ENCODE data around the gene MXD4.

MXD4 gene

DNA sequence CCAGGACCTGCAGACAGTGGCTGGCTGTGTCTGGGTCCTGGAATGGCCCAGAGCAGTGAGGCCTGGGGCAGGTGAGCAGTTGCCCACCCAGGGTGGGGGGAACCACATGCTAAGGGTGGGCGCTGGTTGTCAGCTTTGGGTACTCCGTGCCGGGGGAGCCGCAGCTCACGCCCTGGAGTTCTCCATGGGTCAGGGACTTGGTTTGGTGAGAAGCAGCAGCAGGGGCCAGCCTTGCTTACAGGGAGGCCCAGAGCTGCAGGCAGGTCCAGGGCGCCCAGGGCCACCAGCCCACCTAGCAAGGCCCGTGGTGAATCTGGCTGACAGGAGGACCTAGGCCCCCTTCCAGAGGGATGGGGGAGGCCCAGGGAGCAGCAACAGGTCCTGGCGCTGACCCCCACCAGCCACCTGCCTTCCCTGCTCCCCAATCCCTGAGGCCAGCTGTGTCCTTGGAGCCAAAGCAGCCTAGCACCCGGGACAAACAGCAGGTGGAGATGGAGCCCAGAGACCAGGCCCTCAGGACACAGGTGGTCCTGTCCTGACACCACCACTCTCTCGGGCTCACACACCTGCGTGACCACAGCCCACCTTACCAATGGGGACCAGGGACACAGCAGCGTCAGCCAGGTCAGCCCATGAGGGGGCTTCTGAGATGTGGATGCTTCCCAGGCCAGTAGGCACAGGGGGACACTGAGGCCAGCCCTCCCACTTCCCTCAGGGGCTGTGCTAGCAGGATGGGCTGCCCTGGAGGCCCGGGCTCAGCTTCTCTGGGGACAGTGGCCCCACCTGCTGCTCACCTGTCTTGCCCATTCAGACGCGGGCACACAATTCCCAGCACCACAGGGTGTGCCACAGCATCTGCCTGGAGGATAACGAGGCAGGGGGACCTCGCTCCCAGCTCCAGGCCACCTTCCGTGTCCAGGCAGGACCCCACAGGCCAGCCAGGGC lies 3.5 kb downstream of the MXD4 start:
- TF ChIP-seq, protein P1, sequence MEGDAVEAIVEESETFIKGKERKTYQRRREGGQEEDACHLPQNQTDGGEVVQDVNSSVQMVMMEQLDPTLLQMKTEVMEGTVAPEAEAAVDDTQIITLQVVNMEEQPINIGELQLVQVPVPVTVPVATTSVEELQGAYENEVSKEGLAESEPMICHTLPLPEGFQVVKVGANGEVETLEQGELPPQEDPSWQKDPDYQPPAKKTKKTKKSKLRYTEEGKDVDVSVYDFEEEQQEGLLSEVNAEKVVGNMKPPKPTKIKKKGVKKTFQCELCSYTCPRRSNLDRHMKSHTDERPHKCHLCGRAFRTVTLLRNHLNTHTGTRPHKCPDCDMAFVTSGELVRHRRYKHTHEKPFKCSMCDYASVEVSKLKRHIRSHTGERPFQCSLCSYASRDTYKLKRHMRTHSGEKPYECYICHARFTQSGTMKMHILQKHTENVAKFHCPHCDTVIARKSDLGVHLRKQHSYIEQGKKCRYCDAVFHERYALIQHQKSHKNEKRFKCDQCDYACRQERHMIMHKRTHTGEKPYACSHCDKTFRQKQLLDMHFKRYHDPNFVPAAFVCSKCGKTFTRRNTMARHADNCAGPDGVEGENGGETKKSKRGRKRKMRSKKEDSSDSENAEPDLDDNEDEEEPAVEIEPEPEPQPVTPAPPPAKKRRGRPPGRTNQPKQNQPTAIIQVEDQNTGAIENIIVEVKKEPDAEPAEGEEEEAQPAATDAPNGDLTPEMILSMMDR (IDR thresholded peaks at IDR 0.05; ENCODE audit: low read depth, low read length, missing control alignments) = no peak
- no peak overlapping the region for H3K4me3 ChIP-seq (ENCODE audit: low read depth, low read length)
- DNase-seq (ENCODE audit: low read depth) = no peak

DNA sequence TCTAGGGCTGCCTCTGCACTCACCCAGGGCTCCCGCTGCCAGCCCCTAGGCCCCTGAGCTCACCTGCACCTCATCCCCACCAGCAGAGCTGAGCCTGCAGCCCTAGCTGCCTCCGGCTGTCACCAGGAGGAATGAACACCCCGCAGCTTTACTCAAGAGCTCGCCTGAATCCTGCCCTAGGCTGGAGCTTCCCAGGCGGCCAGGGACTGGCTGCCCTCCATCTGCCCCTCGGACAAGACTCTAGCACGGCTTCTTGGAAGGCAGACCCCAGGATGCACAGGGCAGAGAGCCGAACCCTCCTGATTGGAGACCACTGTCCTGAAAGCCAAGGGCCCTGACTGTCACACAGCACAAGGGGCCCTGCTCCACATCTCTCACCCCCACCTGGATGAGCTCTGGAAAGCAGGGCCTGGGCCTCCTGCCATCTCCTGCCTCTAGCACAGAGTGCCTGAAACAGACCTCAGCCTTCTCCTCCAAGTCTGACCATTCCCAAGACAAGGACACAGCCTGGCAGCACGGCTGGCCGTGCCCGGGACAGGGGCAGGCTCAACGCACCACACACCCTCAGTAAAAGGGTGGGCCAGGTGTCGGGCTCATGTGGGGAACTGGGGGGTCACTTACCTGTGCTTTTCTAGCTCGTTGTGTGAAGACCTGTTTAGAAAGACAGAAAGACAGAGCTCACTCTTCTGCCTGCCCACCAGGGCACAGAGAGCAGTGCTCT lies 4.4 kb downstream of the MXD4 start:
- DNase-seq (ENCODE audit: low read depth) = no peak
- H3K4me3 ChIP-seq (ENCODE audit: low read depth, low read length) = no peak overlapping the region
- TF ChIP-seq, protein P1 (IDR thresholded peaks at IDR 0.05; ENCODE audit: low read depth, low read length, missing control alignments) = no peak

DNA sequence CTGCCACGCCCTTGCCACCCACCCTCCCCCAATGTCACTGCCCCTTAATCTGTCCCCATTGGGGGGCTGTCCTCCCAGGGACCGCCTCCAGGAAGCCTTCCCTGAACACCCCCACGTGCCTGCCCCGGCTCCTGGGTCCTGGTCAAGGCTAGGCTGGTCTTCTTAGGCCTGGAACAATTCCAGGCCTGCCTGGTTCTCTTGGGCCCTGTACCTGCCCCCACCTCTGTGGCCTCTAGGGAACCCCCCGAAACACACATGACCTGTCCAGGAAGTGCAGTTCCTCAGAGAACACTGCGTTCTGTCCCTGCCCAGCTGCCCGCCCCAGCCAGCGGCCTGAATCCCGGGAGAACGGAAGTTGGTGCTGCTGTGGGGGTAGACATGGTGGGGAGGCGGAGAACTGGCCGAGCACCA lies 5.1 kb downstream of the MXD4 start:
- DNase-seq (ENCODE audit: low read depth) = no peak
- no peak overlapping the region for H3K4me3 ChIP-seq (ENCODE audit: low read depth, low read length)
- TF ChIP-seq, protein P1 (IDR thresholded peaks at IDR 0.05; ENCODE audit: low read depth, low read length, missing control alignments) = no peak

DNA sequence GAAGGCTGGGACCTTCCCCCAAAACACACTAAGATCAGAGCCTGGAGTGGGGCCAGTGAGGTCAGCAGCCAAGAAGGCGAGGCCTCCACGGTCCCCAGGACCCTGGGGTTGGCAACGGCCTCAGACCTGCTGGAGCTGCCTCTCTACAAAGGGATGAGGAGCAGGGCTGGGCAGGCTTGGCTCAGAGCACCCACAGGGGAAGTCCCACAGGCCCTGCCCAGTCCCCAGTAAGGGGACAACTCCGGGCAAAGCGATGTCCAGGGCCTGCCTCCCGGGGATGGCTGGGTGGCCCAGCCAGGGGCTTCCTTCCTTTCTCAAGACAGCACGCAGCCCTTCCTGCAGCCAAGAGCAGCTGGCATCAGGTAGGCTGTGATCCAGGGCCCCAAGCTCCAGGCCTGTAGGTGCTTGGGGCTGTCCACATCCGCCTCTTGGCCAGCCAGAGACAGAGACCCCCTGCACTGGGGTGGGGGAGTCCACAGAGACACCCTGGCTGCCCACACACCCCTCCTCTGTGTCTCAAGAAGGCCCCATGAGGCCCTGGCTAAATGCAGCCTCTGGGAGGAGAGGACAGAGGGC lies 5.7 kb downstream of the MXD4 start:
- TF ChIP-seq, protein P1 (IDR thresholded peaks at IDR 0.05; ENCODE audit: low read depth, low read length, missing control alignments) = no peak
- no peak overlapping the region for H3K4me3 ChIP-seq (ENCODE audit: low read depth, low read length)
- no peak for DNase-seq (ENCODE audit: low read depth)

DNA sequence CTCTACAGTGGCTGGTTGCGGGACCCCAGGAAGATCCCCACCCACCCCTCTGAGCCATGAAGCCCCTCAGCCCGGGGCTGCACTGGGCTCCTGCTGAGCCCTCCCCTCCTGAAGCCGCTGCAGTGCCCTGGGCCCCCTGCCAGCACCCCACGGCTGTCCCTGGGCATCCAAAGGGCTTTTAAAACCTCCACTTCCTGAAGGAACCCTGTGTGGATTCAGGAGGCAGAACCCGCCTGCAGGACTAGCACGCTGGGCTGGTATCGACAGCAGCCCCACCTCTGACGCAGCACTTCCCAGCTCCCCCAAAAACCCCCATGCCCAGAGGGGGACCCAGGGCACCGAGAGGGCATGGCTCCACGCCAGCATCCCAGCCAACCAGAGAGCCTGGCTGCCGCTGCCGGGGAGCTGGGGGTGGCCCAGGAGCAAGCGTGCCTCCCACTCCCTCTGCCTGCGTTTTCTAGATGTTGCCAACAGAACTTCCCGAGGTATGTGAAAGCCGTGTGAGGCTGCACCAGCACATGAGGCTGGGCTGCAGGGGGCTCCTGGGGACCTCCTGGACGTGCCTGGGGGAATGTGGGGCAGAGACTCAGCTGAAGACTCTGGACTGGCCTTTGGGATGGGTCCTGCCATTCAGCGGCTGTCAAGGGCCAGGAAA lies 6.3 kb downstream of the MXD4 start:
- TF ChIP-seq, protein P1 (IDR thresholded peaks at IDR 0.05; ENCODE audit: low read depth, low read length, missing control alignments) = no peak
- no peak for DNase-seq (ENCODE audit: low read depth)
- H3K4me3 ChIP-seq (ENCODE audit: low read depth, low read length) = no peak overlapping the region

DNA sequence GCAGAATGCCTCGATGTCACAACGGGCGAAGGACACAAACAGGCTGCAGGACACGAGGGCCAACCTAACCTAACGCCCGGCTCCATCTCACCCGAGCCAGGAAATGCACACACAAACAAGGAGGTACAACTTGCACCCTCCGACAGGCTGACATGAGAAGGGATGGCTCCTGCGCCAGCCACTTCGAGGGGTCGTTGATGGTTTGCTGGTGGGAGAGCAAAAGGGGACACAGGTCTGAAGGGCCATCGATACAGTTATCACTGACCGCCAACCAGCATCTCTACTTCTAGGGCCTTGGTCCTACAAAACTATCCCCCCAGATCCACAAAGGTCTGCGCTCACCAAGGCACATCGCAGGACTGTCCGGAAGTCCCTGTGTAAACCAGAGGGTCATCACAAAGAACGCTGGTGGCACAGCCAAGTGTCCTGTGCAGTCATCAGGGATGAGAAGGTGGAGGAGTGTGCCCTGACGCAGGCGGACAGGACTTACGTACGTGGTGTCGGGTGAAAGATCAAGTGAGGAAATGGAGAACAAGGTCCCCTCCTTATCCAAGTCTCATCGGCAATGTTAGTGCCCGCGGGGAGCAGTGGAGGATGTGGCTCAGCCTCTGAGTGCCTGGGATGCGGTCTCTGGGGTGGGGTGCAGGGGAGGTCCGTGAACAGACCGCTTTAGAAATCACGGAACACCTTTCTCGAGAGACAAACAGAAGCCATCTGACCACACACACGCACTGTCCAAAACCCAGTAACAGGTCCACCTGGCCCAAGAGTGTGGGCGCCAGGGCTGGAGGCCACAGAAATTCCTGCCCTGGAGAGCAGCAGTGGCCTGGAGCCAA lies 7.0 kb downstream of the MXD4 start:
- DNase-seq (ENCODE audit: low read depth) = no peak
- TF ChIP-seq, protein P1 (IDR thresholded peaks at IDR 0.05; ENCODE audit: low read depth, low read length, missing control alignments) = no peak
- no peak overlapping the region for H3K4me3 ChIP-seq (ENCODE audit: low read depth, low read length)
